IMR-90 (cell line): Measurements from ENCODE around the gene ANGPTL4. TPM values are rescaled to one million over a fixed set of nuclear protein-coding genes. Genes with fewer than 3 reads are reported as not detected.

ENCODE experiments used
- ATAC-seq: fragments of 200-7000 bp; cut with Tn5 transposase; 2 replicates; pipeline ENCODE4 v1.9.1; 2020; ENCODE audit warnings: low read depth, mild to moderate bottlenecking, moderate library complexity
- BruUV-seq: library from RNA; stranded (reverse); fragments of 400-500 nt; replicated peaks from 2 replicates; lab custom pipeline; 2021; lab: Mats Ljungman, UMichigan
- CTCF ChIA-PET: fragments of 300-600 bp; formaldehyde crosslinking; extraction: SDS; loops from one replicate; lab custom pipeline; 2021; ENCODE audit warnings: antibody characterized with exemption; lab: Yijun Ruan, JAX
- POLR2A ChIA-PET: fragments of 300-600 bp; sonication (Branson Sonifier 250); formaldehyde crosslinking; loops from one replicate; lab custom pipeline; 2022; ENCODE audit warnings: antibody characterized with exemption; ENCODE audit not compliant: unreplicated experiment; lab: Charles Lee
- DNase-seq: peaks from one replicate; pipeline ENCODE4 v3.0.0; 2013
- H2AFZ ChIP-seq: replicated peaks from 2 replicates; pipeline ENCODE3; 2013; ENCODE audit warnings: low read length, mild to moderate bottlenecking; ENCODE audit not compliant: poor library complexity
- H2AK5ac ChIP-seq: 2 replicates; pipeline ENCODE4 v1.6.1; 2013; ENCODE audit warnings: low read depth, low read length, inconsistent platforms
- H2AK9ac ChIP-seq: replicated peaks from 2 replicates; pipeline ENCODE3; 2013; ENCODE audit warnings: mild to moderate bottlenecking, low read depth, low read length, moderate library complexity; ENCODE audit not compliant: poor library complexity
- H2BK120ac ChIP-seq: 2 replicates; pipeline ENCODE4 v1.6.1; 2013; ENCODE audit warnings: low read depth, low read length, inconsistent platforms
- H2BK15ac ChIP-seq: 3 replicates; pipeline ENCODE4 v1.6.1; 2013; ENCODE audit warnings: low read depth, low read length, inconsistent platforms
- H2BK20ac ChIP-seq: 2 replicates; pipeline ENCODE4 v1.6.1; 2013; ENCODE audit warnings: low read depth, mild to moderate bottlenecking, inconsistent platforms, low read length, moderate library complexity
- H2BK5ac ChIP-seq: 2 replicates; pipeline ENCODE4 v1.6.1; 2013; ENCODE audit warnings: mild to moderate bottlenecking, low read depth, low read length, inconsistent platforms; ENCODE audit not compliant: poor library complexity, severe bottlenecking
- H3K14ac ChIP-seq: replicated peaks from 2 replicates; pipeline ENCODE4 v1.6.1; 2013; ENCODE audit warnings: low read depth, low read length, inconsistent platforms
- H3K18ac ChIP-seq: 2 replicates; pipeline ENCODE4 v1.6.1; 2013; ENCODE audit warnings: low read depth, low read length, control low read depth
- H3K23ac ChIP-seq: 2 replicates; pipeline ENCODE4 v1.6.1; 2013; ENCODE audit warnings: low read depth, low read length, inconsistent platforms
- H3K27ac ChIP-seq: 2 replicates; pipeline ENCODE4 v1.5.1; 2013; ENCODE audit warnings: mild to moderate bottlenecking, control low read depth, low read length; ENCODE audit not compliant: insufficient read depth
- H3K27me3 ChIP-seq: 2 replicates; pipeline ENCODE4 v1.6.1; 2013; ENCODE audit warnings: low read length; ENCODE audit not compliant: control insufficient read depth, insufficient read depth
- H3K36me3 ChIP-seq: 2 replicates; pipeline ENCODE4 v1.6.1; 2013; ENCODE audit warnings: low read length, mixed read lengths; ENCODE audit not compliant: control insufficient read depth, insufficient read depth
- H3K4ac ChIP-seq: 2 replicates; pipeline ENCODE4 v1.6.1; 2013; ENCODE audit warnings: low read depth, low read length, inconsistent platforms
- H3K4me1 ChIP-seq: 2 replicates; pipeline ENCODE4 v1.6.1; 2013; ENCODE audit warnings: low read length, mixed read lengths; ENCODE audit not compliant: control insufficient read depth, insufficient read depth
- H3K4me2 ChIP-seq: 2 replicates; pipeline ENCODE4 v1.6.1; 2013; ENCODE audit warnings: low read depth, mild to moderate bottlenecking, control low read depth, low read length, moderate library complexity
- H3K4me3 ChIP-seq: 2 replicates; pipeline ENCODE4 v1.5.1; 2013; ENCODE audit warnings: low read depth, mild to moderate bottlenecking, control low read depth, low read length, moderate library complexity; ENCODE audit not compliant: insufficient read depth
- H3K56ac ChIP-seq: 2 replicates; pipeline ENCODE4 v1.6.1; 2013; ENCODE audit warnings: low read length, inconsistent platforms; ENCODE audit not compliant: insufficient read depth; ENCODE audit errors: extremely low read depth
- H3K79me1 ChIP-seq, 2 experiments: 2 replicates each; pipeline ENCODE4 v1.6.1; 2013; ENCODE audit warnings: low read length in 2 of 2, inconsistent platforms in 1 of 2, low read depth in 1 of 2
- H3K9ac ChIP-seq: 2 replicates; pipeline ENCODE4 v1.6.1; 2013; ENCODE audit warnings: low read depth, low read length, control low read depth
- H3K9me1 ChIP-seq: 2 replicates; pipeline ENCODE4 v1.6.1; 2013; ENCODE audit warnings: low read length, inconsistent platforms; ENCODE audit not compliant: insufficient read depth
- H3K9me3 ChIP-seq: 2 replicates; pipeline ENCODE4 v1.6.1; 2013; ENCODE audit warnings: low read length; ENCODE audit not compliant: control insufficient read depth, insufficient read depth
- H4K20me1 ChIP-seq: 2 replicates; pipeline ENCODE4 v1.6.1; 2013; ENCODE audit warnings: low read length, inconsistent platforms; ENCODE audit not compliant: insufficient read depth
- H4K5ac ChIP-seq: 2 replicates; pipeline ENCODE4 v1.6.1; 2013; ENCODE audit warnings: mild to moderate bottlenecking, low read depth, low read length, control low read depth
- H4K8ac ChIP-seq, 2 experiments: 2 replicates each; pipeline ENCODE4 v1.6.1; 2013; ENCODE audit warnings: low read depth in 2 of 2, low read length in 2 of 2, control low read depth in 1 of 2, inconsistent platforms in 1 of 2
- H4K91ac ChIP-seq: 2 replicates; pipeline ENCODE4 v1.6.1; 2013; ENCODE audit warnings: low read depth, low read length, inconsistent platforms; ENCODE audit not compliant: insufficient read depth
- BHLHE40 ChIP-seq: fragments of 150-350 bp; IDR thresholded peaks from 2 replicates; pipeline ENCODE4 v1.6.1; 2016; ENCODE audit warnings: mild to moderate bottlenecking, low read depth, low read length
- CHD1 ChIP-seq: IDR thresholded peaks from 2 replicates; pipeline ENCODE4 v1.6.1; 2012; ENCODE audit warnings: low read depth, low read length, improper control_type of control experiment
- FOS ChIP-seq: fragments of 150-350 bp; IDR thresholded peaks from 2 replicates; pipeline ENCODE4 v1.6.1; 2016; ENCODE audit warnings: low read depth, low read length
- MAZ ChIP-seq: IDR thresholded peaks from 2 replicates; pipeline ENCODE4 v1.6.1; 2012; ENCODE audit warnings: low read depth, mild to moderate bottlenecking, low read length, improper control_type of control experiment, moderate library complexity, borderline replicate concordance
- MXI1 ChIP-seq: IDR thresholded peaks from 2 replicates; pipeline ENCODE4 v1.6.1; 2012; ENCODE audit warnings: low read depth, mild to moderate bottlenecking, low read length, moderate library complexity, borderline replicate concordance
- POLR2A ChIP-seq: IDR thresholded peaks from 2 replicates; pipeline ENCODE4 v1.6.1; 2012; ENCODE audit warnings: mild to moderate bottlenecking, low read depth, low read length
- RAD21 ChIP-seq: IDR thresholded peaks from 2 replicates; pipeline ENCODE4 v1.6.1; 2012; ENCODE audit warnings: low read length, improper control_type of control experiment
- RCOR1 ChIP-seq: IDR thresholded peaks from 2 replicates; pipeline ENCODE4 v1.6.1; 2012; ENCODE audit warnings: mild to moderate bottlenecking, low read length, improper control_type of control experiment; ENCODE audit not compliant: insufficient replicate concordance
- SMC3 ChIP-seq: fragments of 150-350 bp; IDR thresholded peaks from 2 replicates; pipeline ENCODE4 v1.6.1; 2016; ENCODE audit warnings: low read depth, mild to moderate bottlenecking, antibody characterized with exemption, low read length, moderate library complexity
- WGBS, 2 experiments: methylation state at CpG; one replicate each; pipeline versions ENCODE4 v1.1.5 to v1.1.7; 2013; ENCODE audit warnings: missing lambda C conversion rate in 2 of 2; ENCODE audit not compliant: insufficient read length in 1 of 2; ENCODE audit errors: extremely low coverage in 2 of 2; 5-methylcytosine and 5-hydroxymethylcytosine counted together
- dilution Hi-C: fragments of 300-500 bp; cut with HindIII; formaldehyde crosslinking; loops from one replicate; pipeline ENCODE4 v1.14.3; 2018; ENCODE audit warnings: low sequenced_read_pairs; ENCODE audit not compliant: unreplicated experiment
- in situ Hi-C: fragments of 300-500 bp; cut with MboI; formaldehyde crosslinking; loops from 3 replicates; pipeline ENCODE4 v1.14.3; 2019; ENCODE audit warnings: low sequenced_read_pairs, inconsistent platforms, mixed read lengths
- intact Hi-C: fragments of 100-400 bp; cut with micrococcal nuclease; formaldehyde crosslinking; loops from 2 replicates; pipeline ENCODE4 v1.10.0; 2022
- polyA plus RNA-seq, 3 experiments: library from polyadenylated mRNA; depleted of rRNA; stranded (reverse); fragments of >200 nt; gene quantifications; 2 replicates each; pipeline ENCODE4 v1.2.3, GENCODE V29; 2012; ENCODE audit warnings: low replicate concordance in 1 of 3
- total RNA-seq: library from RNA; depleted of rRNA; stranded (reverse); fragments of >200 nt; gene quantifications from 2 replicates; pipeline ENCODE4 v1.2.3, GENCODE V29; 2012
- TF ChIP-seq, protein P1 (sequence below): conservative IDR thresholded peaks from 2 replicates; pipeline ENCODE4 v1.5.1; 2012; ENCODE audit warnings: mild to moderate bottlenecking, low read depth, low read length, improper control_type of control experiment
- TF ChIP-seq, protein P2 (sequence below): fragments of 150-350 bp; IDR thresholded peaks from 2 replicates; pipeline ENCODE4 v1.6.1; 2017; ENCODE audit warnings: mild to moderate bottlenecking, antibody characterized with exemption, low read length, low read depth

ANGPTL4 gene
- total and polyA plus RNA-seq, 2 of the 4 experiments (the other 2 are of a cell fraction): 1.4 to 19.1 TPM

DNA sequence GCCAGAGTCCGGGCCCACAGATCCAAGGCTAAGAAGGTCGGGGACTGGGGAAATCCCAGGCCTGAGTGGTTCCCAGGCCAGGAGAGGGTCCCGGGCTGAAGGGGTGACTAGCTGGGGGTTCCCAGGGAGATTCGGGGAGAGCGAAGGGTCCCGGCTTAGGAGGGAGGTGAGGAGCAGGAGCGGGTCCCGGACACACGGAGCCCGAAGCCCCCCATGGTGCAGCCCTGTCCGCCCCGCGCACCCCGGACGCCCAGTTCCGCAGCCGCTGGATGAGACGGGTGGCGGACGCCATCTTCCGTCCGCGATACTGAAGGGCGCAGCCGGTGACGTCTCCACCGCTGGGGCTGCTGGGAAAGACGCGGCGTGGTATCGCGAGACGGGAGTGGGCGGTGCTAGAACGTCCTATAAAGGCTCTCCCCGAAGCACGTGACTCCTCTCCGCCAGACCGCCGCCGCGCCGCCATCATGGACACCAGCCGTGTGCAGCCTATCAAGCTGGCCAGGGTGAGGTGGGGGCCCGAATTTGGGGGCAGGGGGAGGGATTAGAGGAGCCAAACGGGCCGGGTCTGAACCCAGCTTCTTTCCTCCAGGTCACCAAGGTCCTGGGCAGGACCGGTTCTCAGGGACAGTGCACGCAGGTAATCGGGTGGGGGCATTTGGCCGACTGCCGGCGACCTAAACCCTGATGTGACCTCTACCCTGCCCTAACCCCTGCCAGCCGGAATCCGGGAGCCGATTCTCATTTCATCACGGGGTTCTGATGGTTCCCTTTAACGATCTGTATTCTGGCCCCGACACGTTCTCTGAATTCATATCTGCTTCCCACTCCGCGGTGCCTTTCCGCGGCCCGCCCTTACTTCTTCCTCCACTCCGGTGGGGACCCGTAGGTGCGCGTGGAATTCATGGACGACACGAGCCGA, 42.6 kb upstream of the ANGPTL4 start, which contains the start of the genes NDUFA7 and RPS28:
Gene NDUFA7 (minus strand): TSS at position 309 of the 919 bp plus-strand sequence. CDS start 17 bp downstream, at position 292.
Gene RPS28 (plus strand): TSS at position 430 of the 919 bp plus-strand sequence. CDS start 35 bp downstream, at position 465.
- Histone ChIP-seq H3K56ac (peak within 1 kb of the TSS; percentile 75), H3K9me1 (peaks cover 8% of the 10 kb centered on the region; the same call in 1 of the 2 replicates), H4K8ac (peak within 1 kb of the TSS; percentile 81 to 94), H3K79me1 (peaks cover 29 to 58% of the 10 kb centered on the region in 2 experiments), H2BK15ac (no peak within 1 kb of the TSS), H3K9ac (peak within 1 kb of the TSS; percentile 90), H3K27me3 (no peaks in the 10 kb centered on the region), H2BK5ac (peak within 1 kb of the TSS; percentile 72), H3K36me3 (peaks cover 14% of the 10 kb centered on the region), H2AFZ (peak within 1 kb of the TSS; percentile 93), H4K5ac (peak within 1 kb of the TSS; percentile 76), H2AK9ac (peak within 1 kb of the TSS; percentile 99), H4K20me1 (peaks cover 31% of the 10 kb centered on the region), H3K9me3 (no peaks in the 10 kb centered on the region), H2AK5ac (peak within 1 kb of the TSS; percentile 87), H3K18ac (peak within 1 kb of the TSS; percentile 2; the same call in 1 of the 2 replicates), H3K14ac (peak within 1 kb of the TSS; percentile 91), H3K4ac (peak within 1 kb of the TSS; percentile 85), H3K4me3 (peak within 1 kb of the TSS; percentile 82), H4K91ac (peak within 1 kb of the TSS; percentile 79), H3K27ac (peak within 1 kb of the TSS; percentile 86), H3K4me1 (peaks cover 9% of the 10 kb centered on the region), H2BK120ac (no peak within 1 kb of the TSS), H2BK20ac (no peak within 1 kb of the TSS), H3K4me2 (peak within 1 kb of the TSS; percentile 99), H3K23ac (peak within 1 kb of the TSS; percentile 77)
- TSS peak; percentile 99 for BruUV-seq
- TF ChIP-seq RAD21 (peak; percentile 31; the same call in 1 of the 2 replicates), POLR2A (peak; percentile 93), RCOR1 (no peak), MAZ (peak; percentile 70; the same call in 1 of the 2 replicates), FOS (no peak), SMC3 (no peak), BHLHE40 (peak; percentile 85), CHD1 (peak; percentile 42; the same call in 1 of the 2 replicates), MXI1 (no peak)
- TF ChIP-seq, protein P1, sequence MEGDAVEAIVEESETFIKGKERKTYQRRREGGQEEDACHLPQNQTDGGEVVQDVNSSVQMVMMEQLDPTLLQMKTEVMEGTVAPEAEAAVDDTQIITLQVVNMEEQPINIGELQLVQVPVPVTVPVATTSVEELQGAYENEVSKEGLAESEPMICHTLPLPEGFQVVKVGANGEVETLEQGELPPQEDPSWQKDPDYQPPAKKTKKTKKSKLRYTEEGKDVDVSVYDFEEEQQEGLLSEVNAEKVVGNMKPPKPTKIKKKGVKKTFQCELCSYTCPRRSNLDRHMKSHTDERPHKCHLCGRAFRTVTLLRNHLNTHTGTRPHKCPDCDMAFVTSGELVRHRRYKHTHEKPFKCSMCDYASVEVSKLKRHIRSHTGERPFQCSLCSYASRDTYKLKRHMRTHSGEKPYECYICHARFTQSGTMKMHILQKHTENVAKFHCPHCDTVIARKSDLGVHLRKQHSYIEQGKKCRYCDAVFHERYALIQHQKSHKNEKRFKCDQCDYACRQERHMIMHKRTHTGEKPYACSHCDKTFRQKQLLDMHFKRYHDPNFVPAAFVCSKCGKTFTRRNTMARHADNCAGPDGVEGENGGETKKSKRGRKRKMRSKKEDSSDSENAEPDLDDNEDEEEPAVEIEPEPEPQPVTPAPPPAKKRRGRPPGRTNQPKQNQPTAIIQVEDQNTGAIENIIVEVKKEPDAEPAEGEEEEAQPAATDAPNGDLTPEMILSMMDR: peak; percentile 36
- TF ChIP-seq, protein P2, sequence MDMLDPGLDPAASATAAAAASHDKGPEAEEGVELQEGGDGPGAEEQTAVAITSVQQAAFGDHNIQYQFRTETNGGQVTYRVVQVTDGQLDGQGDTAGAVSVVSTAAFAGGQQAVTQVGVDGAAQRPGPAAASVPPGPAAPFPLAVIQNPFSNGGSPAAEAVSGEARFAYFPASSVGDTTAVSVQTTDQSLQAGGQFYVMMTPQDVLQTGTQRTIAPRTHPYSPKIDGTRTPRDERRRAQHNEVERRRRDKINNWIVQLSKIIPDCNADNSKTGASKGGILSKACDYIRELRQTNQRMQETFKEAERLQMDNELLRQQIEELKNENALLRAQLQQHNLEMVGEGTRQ: peak; percentile 91
- CTCF ChIA-PET: no interaction called here
- DNase-seq (peak; percentile 94), ATAC-seq (peak; percentile 94)
- intact Hi-C loops (no loop called here), dilution Hi-C loops (no loop called here), in situ Hi-C loops (loop anchor here (5.0 kb wide), 1 partner anchor 256 kb away; the partner anchor contains the start of gene MYO1F)
- WGBS, 2 experiments: 0% methylated on average over 6 of the region's 72 CpGs; no CpG with 5 or more reads in 1 of the 2 experiments
- POLR2A ChIA-PET: interaction anchor here (0.6 kb wide), 2 partner anchors 213 to 826 kb away, joined by 3 to 6 read pairs; no protein-coding TSS in a partner anchor
